ENCODE measurements around the gene ZBTB7C.

DNA sequence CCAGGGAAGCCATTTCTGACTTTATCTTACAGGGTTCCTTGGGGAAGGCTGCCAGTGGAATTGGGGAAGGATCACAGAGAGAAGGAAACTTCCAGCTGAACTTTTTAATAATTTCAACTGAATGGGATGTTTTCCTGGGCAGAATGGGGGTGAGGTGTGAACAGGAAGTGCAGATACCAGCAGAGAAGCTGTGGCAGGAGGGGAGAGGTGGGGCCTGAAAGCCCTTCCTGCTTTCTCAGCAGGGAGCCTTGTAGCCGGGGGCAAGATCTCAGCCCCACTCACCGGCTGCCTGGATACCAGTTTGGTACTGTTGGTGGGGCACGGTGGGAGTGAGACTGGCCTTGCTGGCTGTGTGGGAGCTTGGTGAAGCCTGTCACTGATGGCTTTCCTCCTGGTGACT is 170.5 kb downstream of the ZBTB7C start:
- TF ChIP-seq TAF1 (IDR thresholded peaks at IDR 0.05; ENCODE audit: low read depth, low read length) (no peak), POLR2A (IDR thresholded peaks at IDR 0.05; ENCODE audit: low read depth, low read length) (no peak), POLR2AphosphoS5 (IDR thresholded peaks at IDR 0.05; ENCODE audit: low read depth, low read length) (no peak)

Measured in GM12891 (cell line).